COLO668 (cell line): ENCODE data around the gene MACROD2.
"Not testable (repeated sequence)": the region's sequence is repeated elsewhere in the genome, so short reads cannot be mapped to it uniquely, and the experiment has no call there.

ENCODE experiments used
- DNase-seq: peaks from one replicate; lab custom pipeline; 2025; ENCODE audit not compliant: unreplicated experiment; lab: John Stamatoyannopoulos, UW

MACROD2 gene

GRCh38 chr20:15805154-15805553 lies 1809.8 kb downstream of the MACROD2 start:
- DNase-seq = no peak

GRCh38 chr20:15806105-15806504 lies 1810.8 kb downstream of the MACROD2 start:
- DNase-seq = no peak

GRCh38 chr20:15807271-15807670 lies 1812.0 kb downstream of the MACROD2 start:
- no peak for DNase-seq

- not testable (repeated sequence) for DNase-seq
Observed at GRCh38 chr20:15807771-15808170, 1812.5 kb downstream of the MACROD2 start.

- no peak for DNase-seq
Observed at GRCh38 chr20:15811951-15812350, 1816.6 kb downstream of the MACROD2 start.

GRCh38 chr20:15812696-15813095 lies 1817.4 kb downstream of the MACROD2 start:
- DNase-seq = no peak

- DNase-seq = no peak
Observed at GRCh38 chr20:15814360-15814759, 1819.0 kb downstream of the MACROD2 start.

GRCh38 chr20:15814911-15815310 lies 1819.6 kb downstream of the MACROD2 start:
- no peak for DNase-seq

GRCh38 chr20:15817351-15817750 lies 1822.0 kb downstream of the MACROD2 start:
- no peak for DNase-seq

- peak; percentile 45 for DNase-seq
Observed at GRCh38 chr20:15818651-15819071, 1823.3 kb downstream of the MACROD2 start.

GRCh38 chr20:15823718-15824117 lies 1828.4 kb downstream of the MACROD2 start:
- no peak for DNase-seq

GRCh38 chr20:15827628-15828027 lies 1832.3 kb downstream of the MACROD2 start:
- no peak for DNase-seq

- DNase-seq = no peak
Observed at GRCh38 chr20:15831201-15831600, 1835.9 kb downstream of the MACROD2 start.

- DNase-seq = no peak
Observed at GRCh38 chr20:15832512-15832911, 1837.2 kb downstream of the MACROD2 start.

GRCh38 chr20:15834857-15835256 lies 1839.5 kb downstream of the MACROD2 start:
- DNase-seq = no peak

GRCh38 chr20:15835811-15836210 lies 1840.5 kb downstream of the MACROD2 start:
- no peak for DNase-seq

GRCh38 chr20:15836634-15837033 lies 1841.3 kb downstream of the MACROD2 start:
- DNase-seq = no peak

GRCh38 chr20:15837563-15837962 lies 1842.2 kb downstream of the MACROD2 start:
- no peak for DNase-seq

GRCh38 chr20:15838466-15838865 lies 1843.2 kb downstream of the MACROD2 start:
- no peak for DNase-seq

- DNase-seq = no peak
Observed at GRCh38 chr20:15840636-15841301, 1845.5 kb downstream of the MACROD2 start.

GRCh38 chr20:15842872-15843271 lies 1847.6 kb downstream of the MACROD2 start:
- no peak for DNase-seq

GRCh38 chr20:15843777-15844176 lies 1848.5 kb downstream of the MACROD2 start:
- no peak for DNase-seq

- no peak for DNase-seq
Observed at GRCh38 chr20:15847196-15847784, 1852.0 kb downstream of the MACROD2 start.
